GM21360 (cell line): Measurements from ENCODE around the gene HELZ.

Source experiments
- ATAC-seq: cut with Tn5 transposase; IDR thresholded peaks from one replicate; pipeline ENCODE4 v1.9.1; 2021; ENCODE audit warnings: mild to moderate bottlenecking, moderate library complexity; ENCODE audit not compliant: unreplicated experiment

The HELZ gene

GRCh38 chr17:67196422-67196821 lies 48.6 kb downstream of the HELZ start:
- ATAC-seq = no peak

GRCh38 chr17:67194134-67194533 lies 50.9 kb downstream of the HELZ start:
- no peak for ATAC-seq

DNA sequence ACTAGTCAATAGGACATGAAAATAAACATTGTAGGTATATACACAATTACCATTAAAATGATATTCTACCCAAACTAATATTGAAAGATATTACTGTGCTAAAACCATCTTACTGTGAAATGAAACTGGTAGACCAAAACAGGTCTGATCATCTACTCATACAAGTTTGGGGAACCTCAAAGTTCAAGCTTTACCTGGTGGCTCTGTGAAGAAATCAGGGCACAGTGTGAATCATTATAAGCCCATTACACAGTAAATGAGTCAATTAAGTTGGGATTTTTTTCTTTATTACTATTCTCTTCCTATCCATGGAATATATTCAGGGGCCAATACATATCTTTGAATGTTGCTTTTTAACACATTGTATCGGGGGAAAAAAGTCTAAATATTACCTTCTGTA lies 57.1 kb downstream of the HELZ start:
- ATAC-seq = no peak

DNA sequence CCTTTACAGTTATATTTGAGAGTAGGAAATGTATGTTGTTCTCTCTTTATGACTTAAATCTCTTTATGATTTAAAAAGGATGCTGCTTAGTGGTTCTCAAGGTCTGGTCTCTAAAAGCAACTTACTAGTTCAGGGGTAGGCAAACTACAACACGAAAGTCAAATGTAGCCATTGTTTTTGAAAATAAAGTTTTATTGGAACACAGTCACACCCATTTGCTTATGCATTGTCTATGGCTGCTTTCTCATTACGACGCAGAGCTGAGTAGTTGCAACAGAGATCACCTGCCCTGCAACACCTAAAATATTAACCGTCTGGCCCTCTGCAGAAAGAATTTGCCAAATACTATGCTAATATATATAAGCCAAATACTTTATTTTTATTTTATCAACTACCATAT lies 58.2 kb downstream of the HELZ start:
- ATAC-seq = no peak

GRCh38 chr17:67183531-67183930 lies 61.5 kb downstream of the HELZ start:
- ATAC-seq = no peak

- ATAC-seq = no peak
Observed at GRCh38 chr17:67181825-67182224, 63.2 kb downstream of the HELZ start.

- no peak for ATAC-seq
Observed at GRCh38 chr17:67180275-67180674, 64.7 kb downstream of the HELZ start.

GRCh38 chr17:67178555-67178954 lies 66.4 kb downstream of the HELZ start:
- ATAC-seq = no peak

DNA sequence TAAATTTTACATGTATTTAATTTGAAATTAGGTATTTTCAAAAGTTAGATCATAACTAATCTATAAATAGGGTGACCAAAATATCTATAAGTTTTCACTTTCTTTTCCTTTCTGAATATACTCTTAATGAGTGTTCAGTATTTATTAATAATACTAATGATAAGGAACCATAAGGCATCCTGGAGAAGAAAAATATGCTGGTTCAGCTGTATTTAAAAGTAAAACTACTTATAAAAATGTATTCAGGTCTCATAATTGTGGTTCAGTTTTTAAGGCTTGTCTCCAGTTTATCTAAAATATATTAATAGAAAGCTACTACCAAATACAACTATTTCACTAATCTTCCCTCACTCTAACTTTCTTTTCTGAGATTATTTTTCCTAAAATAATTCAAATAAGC lies 67.3 kb downstream of the HELZ start:
- ATAC-seq = no peak

GRCh38 chr17:67174190-67174589 lies 70.8 kb downstream of the HELZ start:
- no peak for ATAC-seq

DNA sequence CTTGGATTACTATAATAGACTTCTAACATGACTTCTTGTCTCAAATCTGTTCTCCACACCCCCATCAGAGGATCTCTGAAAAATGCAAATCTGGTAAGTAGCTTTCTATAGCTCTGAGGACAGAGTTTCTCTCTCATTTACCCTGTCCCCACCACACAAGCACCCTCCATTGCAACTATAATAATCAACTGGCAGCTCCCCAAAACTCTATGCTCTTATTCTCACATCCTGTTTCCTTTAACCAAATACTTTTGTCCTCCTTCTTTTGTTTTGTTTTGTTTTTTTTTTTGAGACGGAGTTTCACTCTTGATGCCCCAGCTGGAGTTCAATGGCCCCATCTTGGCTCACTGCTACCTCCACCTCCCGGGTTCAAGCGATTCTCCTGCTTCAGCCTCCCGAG lies 73.4 kb downstream of the HELZ start:
- ATAC-seq = peak; percentile 94

- ATAC-seq = no peak
Observed at GRCh38 chr17:67168496-67168895, 76.5 kb downstream of the HELZ start.

GRCh38 chr17:67165201-67165600 lies 79.8 kb downstream of the HELZ start:
- ATAC-seq = no peak

DNA sequence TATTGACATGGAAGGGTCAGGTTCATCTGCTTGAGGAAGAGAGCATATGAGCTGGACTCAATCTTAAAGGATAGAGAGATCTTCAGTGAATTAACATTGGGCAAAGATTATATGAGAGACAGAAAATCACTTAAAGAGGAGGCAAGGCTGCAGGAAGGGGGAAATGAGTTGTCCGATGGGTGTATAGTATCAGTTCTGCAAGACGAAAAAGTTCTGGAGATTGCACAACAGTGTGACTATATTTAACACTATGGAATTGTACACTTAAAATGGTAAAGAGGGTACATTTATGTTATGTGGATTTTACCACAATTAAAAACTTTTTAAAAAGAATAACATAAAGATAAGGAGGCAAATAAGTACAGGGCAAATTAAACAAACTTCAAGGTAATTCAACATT lies 80.7 kb downstream of the HELZ start:
- ATAC-seq = no peak

GRCh38 chr17:67162771-67163170 lies 82.2 kb downstream of the HELZ start:
- ATAC-seq = no peak

GRCh38 chr17:67161573-67161972 lies 83.4 kb downstream of the HELZ start:
- ATAC-seq = no peak

- no peak for ATAC-seq
Observed at GRCh38 chr17:67160791-67161190, 84.2 kb downstream of the HELZ start.

DNA sequence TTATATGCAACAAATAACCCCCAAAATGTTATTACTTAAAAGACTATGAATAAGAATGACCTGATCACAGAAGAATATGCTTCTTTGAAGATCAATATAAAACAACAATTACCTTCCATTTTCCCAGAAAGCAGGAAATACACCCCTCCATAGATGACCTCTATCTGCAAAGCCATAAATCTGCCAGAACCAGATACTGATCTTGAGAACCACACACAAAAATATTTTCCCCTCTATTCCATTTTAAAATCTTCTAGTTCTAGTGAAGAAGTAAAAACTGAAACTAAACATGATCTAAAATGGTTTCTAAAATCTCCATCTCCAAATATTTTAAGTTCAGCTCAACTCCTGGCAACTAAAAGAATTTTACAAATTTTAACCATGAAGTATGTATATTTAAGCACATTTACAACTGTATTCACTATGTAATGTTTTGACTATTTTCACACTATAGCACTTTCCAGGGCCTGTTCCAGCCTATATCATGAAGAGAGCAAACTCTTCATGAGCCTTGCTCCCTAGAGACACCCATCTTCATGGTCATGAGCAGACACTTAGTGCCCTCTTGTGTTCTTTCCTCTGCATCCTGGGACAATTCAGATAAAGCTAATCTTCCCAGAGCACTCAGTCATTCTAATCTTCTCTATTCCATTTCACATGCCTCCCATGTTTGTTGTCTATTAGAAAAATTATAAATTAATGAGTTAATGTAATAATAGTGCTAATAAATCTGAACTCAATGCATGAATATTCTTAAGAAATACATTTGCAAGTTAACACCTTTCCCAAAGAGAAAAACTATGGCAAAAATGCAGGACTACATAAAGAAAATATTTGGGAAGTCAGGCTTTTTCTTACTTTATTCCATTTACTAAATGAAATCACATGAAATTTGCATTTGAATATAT lies 87.0 kb downstream of the HELZ start:
- ATAC-seq = no peak

DNA sequence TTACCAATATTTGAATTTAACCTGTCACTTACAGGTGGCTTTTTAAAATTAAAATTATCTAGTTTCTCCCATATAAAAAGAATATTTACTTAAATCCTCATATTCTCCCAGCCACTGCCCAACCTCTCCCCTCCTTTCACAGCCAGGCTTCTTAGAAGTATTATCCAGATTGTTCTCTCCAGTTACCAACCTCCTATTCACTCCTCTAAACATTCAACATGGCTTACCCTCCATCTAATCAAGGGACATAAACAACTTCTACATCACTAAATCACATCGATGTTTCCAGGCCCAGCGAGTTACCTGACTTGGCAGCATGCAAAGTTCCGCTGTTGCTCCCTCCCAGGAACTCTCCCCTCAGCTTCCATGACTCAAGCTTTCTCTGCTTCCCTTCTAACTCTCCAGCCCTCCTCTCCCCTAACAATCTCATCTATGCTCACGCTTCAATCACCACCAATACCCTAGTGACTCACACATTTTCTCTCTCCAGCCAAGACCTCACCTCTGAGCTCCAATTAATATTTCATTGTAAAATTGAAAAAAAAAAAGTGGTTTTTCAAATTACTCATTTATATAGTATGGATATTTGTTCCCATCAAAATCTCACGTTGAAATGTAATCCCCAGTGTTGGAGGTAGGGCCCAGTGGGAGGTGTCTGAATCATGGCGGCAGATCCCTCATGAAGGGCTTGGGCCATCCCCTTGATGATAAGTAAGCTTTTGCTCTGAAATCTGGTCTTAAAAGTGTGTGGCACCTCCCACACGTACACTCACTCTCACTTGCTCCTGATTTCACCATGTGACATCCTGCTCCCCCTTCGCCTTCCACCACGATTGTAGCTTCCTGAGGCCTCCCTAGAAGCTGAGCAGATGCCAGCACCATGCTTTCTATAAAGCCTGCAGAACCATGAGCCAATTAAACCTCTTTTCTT lies 88.5 kb downstream of the HELZ start:
- ATAC-seq = no peak

GRCh38 chr17:67152824-67153223 lies 92.2 kb downstream of the HELZ start:
- no peak for ATAC-seq

DNA sequence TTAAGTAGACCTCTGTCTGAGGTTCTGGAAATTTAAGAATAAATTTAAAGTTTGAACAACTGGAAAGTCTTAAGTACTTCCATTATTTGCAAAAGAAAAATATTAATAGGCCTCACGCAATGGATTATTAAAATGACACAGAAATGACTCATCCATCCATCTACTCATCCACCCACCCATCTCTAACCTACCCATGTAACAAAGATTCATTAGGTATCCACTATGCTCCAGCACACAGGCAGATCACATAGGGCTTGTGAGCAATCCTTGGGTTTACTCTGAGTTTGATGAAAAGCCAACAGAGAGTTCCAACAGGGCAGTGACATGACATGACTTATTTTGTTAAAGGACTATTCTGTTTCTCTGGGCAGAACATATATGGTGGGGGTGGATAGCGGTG lies 93.3 kb downstream of the HELZ start:
- no peak for ATAC-seq

DNA sequence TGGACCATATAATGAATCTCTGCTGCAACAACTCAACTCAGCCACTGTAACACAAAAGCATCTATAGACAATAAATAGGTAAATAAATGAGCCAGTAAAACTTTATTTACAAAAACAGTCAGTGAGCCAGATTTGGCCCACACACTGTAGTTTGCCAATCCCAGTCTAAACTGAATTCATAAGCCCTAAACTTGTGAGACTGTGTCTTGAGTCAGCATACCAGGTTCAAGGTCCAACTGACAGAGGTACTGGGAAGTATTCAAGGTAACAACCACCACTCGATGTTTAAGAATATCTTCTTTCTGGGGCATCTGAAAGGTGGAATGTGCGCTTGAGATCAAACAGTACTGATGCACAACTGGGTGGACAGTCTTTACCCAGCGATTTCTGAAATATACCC lies 94.2 kb downstream of the HELZ start:
- ATAC-seq = no peak
